GM18520 (cell line): ENCODE results near the gene SKAP1.

Experiments used
- ATAC-seq: cut with Tn5 transposase; IDR thresholded peaks from one replicate; pipeline ENCODE4 v1.9.1; 2021; ENCODE audit not compliant: unreplicated experiment

The SKAP1 gene

GRCh38 chr17:48084932-48085331, 345.1 kb downstream of the SKAP1 start:
- ATAC-seq: no peak
